Epithelial cell of proximal tubule (primary cell): ENCODE results near the gene CUBN. TPM values are rescaled to one million over a fixed set of nuclear protein-coding genes. Genes with fewer than 3 reads are reported as not detected.

Experiments used
- DNase-seq: peaks from one replicate; pipeline ENCODE4 v3.0.0-alpha.2; 2011; ENCODE audit warnings: low read depth
- H3K4me3 ChIP-seq: 2 replicates; pipeline ENCODE4 v1.5.1; 2011; ENCODE audit warnings: low read depth, mild to moderate bottlenecking, low read length
- total RNA-seq: library from RNA; depleted of rRNA; stranded (reverse); fragments of >200 nt; gene quantifications from 2 replicates; pipeline ENCODE4 v1.2.3, GENCODE V29; 2015
- TF ChIP-seq, protein P1 (sequence below): conservative IDR thresholded peaks from 2 replicates; pipeline ENCODE4 v1.5.1; 2012; ENCODE audit warnings: low read depth, mild to moderate bottlenecking, low read length

Gene CUBN
- total RNA-seq, 1 donor from 2014 or later, result 0.17 TPM

DNA sequence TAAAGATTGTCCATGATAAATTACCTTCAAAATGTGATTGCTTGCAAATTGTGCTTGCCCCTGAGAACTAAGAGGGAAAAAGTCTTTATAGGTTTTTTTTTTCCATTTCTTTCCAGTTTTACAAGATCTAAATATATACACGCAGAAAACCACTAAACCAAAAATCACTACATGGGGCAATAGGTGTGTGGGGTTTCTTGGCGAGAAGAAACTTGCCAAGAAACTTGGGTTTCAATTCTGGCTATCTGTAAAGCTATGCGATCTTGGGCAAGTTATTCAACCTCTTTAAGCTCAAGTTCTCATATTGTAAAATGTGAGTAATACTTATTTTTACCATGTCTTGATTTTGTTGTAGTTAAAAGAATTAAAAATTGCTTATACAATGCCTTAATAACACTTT is 17.0 kb downstream of the CUBN start:
- DNase-seq, result no peak
- TF ChIP-seq, protein P1, sequence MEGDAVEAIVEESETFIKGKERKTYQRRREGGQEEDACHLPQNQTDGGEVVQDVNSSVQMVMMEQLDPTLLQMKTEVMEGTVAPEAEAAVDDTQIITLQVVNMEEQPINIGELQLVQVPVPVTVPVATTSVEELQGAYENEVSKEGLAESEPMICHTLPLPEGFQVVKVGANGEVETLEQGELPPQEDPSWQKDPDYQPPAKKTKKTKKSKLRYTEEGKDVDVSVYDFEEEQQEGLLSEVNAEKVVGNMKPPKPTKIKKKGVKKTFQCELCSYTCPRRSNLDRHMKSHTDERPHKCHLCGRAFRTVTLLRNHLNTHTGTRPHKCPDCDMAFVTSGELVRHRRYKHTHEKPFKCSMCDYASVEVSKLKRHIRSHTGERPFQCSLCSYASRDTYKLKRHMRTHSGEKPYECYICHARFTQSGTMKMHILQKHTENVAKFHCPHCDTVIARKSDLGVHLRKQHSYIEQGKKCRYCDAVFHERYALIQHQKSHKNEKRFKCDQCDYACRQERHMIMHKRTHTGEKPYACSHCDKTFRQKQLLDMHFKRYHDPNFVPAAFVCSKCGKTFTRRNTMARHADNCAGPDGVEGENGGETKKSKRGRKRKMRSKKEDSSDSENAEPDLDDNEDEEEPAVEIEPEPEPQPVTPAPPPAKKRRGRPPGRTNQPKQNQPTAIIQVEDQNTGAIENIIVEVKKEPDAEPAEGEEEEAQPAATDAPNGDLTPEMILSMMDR, result no peak
- no peak overlapping the region for H3K4me3 ChIP-seq

DNA sequence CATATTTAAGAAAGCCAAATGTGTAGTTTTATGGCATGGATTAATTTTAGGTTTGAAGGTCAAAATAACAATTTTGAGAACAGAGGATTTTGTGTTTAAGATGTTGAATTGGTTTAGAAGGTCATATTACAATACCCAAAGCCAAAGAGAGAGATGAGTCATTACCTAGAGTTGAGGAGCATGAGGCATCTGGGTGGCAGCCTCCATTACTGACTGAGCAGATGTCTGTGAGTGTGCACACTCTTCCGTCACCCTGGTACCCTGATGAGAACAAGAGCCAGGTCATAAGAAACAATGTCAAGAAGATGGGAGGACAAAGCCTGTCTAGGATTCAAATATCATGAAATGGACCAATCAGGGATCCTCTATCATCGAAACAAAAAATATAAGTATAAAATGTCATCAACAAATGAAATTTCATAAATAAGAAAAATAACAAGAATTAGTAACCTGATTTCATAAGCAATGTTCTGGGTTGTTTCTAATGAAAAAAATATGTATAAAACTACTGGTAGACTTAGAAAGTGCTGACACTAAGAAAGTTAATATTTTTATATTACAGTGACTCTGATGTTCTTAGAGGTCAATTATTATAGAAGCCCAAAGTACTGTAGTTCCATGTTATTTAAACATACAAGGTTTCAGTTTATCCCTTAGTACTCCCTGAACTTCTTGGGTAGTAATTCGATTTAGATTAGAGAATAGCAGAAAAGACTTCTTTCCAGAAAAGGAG is 20.0 kb downstream of the CUBN start:
- TF ChIP-seq, protein P1, result no peak
- no peak overlapping the region for H3K4me3 ChIP-seq
- DNase-seq, result no peak

DNA sequence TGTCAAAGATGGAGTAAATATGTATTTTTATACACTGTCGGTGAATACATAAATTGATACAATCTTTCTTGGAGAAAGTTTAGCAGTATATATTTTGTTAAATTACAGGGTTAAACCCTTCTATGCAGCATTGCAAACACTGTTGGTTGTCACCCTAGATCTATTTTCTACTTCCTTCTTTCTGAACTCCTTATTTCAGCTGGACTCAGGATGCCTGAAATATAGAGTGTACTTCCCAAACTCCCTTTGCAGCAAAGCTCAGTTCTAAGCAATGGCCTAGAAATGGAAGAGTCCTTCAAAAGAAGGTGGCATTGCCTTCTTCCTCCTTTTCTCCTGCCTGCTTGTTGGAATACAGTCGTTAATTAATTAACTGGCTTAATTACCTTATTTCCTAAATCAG is 20.6 kb downstream of the CUBN start:
- no peak for DNase-seq
- H3K4me3 ChIP-seq, result no peak overlapping the region
- TF ChIP-seq, protein P1, result no peak

DNA sequence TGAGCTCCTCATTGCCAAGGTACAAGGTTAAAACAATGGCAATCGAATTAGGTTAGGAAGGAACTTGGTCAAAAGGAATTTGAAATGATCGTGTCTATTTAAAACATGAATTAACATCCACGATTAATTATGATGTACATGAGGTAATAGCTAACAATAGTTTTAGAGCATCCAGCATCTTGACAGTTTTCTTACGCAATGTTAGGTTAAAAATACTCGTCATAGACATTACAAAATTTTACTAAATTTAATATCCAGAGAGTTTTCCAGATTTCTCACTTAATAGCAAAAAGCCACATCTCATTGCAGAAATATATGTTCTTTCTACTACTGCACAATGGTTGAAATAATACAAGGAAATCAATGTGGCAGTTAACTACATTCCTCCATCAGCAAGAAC is 22.6 kb downstream of the CUBN start:
- DNase-seq, result no peak
- TF ChIP-seq, protein P1, result no peak
- H3K4me3 ChIP-seq, result no peak overlapping the region

DNA sequence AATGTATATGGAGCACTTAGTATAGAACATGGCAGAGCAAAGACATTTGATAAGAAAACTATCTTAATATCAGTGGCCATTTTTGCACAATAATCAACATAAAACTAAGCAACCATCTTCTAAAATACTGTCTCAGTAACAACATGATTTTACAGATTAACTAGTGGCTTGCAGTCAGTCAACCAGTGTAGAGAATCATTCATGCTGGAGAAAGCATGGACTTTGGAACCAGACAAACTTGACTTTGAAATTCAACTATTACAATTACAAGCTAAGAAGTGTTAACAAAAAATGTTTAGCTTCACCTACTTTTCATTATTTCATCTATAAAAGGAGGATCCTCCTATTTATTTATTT is 27.7 kb downstream of the CUBN start:
- DNase-seq, result peak; percentile 68
- H3K4me3 ChIP-seq, result no peak overlapping the region
- TF ChIP-seq, protein P1, result no peak

DNA sequence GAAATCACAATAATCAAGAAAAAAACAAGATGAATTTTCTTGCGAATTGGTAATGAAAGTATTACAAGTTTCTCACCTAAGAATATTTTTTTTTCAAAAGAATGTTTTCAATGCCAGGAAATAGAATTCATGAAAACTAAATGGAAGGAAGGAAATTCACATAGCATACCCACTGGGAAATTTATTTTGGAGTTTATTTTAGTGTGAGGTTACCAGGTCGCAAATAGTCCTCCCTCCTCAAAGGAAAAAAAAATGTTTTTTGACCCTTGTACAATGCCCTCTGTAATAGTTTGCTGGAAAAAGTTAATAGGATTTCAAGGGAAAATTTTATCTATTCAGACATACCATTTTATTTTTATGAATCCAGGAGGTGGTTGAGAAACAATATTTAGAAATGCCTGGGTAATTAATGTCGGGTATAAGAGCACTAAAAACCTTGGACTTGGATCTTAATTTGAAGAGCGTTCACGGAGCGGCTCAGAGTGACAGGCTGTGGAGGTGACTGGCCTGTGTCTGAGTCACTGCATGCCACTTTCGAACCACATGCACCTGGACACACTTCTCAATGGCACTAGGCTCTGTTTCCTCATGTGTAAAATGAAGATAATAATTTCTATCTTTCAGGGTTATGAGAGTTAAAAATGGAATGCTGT is 28.2 kb downstream of the CUBN start:
- H3K4me3 ChIP-seq, result no peak overlapping the region
- TF ChIP-seq, protein P1, result no peak
- DNase-seq, result no peak

DNA sequence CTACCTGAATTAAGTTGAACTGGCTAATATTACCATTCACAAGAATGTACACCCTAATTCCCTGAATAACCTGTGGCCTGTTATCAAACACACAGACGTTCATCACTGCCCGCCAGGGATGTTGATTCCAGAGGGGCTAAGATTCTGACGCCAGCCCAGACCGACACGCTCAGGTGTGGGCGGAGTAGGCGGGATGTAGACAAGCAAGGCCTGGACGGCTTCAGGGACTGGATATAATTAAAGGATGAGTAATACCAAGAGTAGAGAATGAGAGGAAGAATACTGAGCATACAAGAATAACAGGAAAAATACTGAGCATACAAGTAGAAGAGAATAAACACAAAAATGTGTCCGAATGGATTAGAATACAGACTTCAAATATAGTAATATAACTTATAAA is 29.0 kb downstream of the CUBN start:
- H3K4me3 ChIP-seq, result no peak overlapping the region
- TF ChIP-seq, protein P1, result no peak
- DNase-seq, result no peak
